Neural cell (in vitro differentiated cells): ENCODE data around the gene KLHDC9. TPM values are rescaled to one million over a fixed set of nuclear protein-coding genes. Genes with fewer than 3 reads are reported as not detected.

ENCODE experiments used
- H2AFZ ChIP-seq: fragments of 200-600, 300-800 bp; sonication (generic), shearing (Covaris generic); 2 replicates; pipeline ENCODE4 v1.6.0; 2014; ENCODE audit warnings: low read depth, mild to moderate bottlenecking, antibody characterized with exemption, low read length, moderate library complexity
- H3F3A ChIP-seq: fragments of 200-600 bp; shearing (Covaris generic); 2 replicates; pipeline ENCODE4 v1.6.1; 2016; ENCODE audit warnings: mild to moderate bottlenecking, moderate library complexity, mixed read lengths, antibody characterized with exemption, low read length; ENCODE audit not compliant: insufficient read depth, poor library complexity, severe bottlenecking
- H3K27ac ChIP-seq: fragments of 200-600, 300-800 bp; sonication (generic), shearing (Covaris generic); 2 replicates; pipeline ENCODE4 v1.5.1; 2014; ENCODE audit warnings: mild to moderate bottlenecking, low read length, moderate library complexity
- H3K27me3 ChIP-seq: fragments of 300-800, 200-600 bp; sonication (generic), shearing (Covaris generic); 2 replicates; pipeline ENCODE4 v1.6.0; 2014; ENCODE audit warnings: mild to moderate bottlenecking, low read depth, low read length, moderate library complexity; ENCODE audit not compliant: insufficient read depth
- H3K36me3 ChIP-seq: fragments of 300-800, 200-600 bp; sonication (generic), shearing (Covaris generic); 2 replicates; pipeline ENCODE4 v1.5.1; 2014; ENCODE audit warnings: mild to moderate bottlenecking, antibody characterized with exemption, low read length, moderate library complexity; ENCODE audit not compliant: insufficient read depth
- H3K4me2 ChIP-seq: fragments of 300-800, 200-600 bp; sonication (generic), shearing (Covaris generic); 2 replicates; pipeline ENCODE4 v1.6.0; 2014; ENCODE audit warnings: mild to moderate bottlenecking, low read length
- H3K4me3 ChIP-seq: fragments of 300-800, 200-600 bp; sonication (generic), shearing (Covaris generic); 2 replicates; pipeline ENCODE4 v1.5.1; 2014; ENCODE audit warnings: mild to moderate bottlenecking, low read length, moderate library complexity
- H3K79me2 ChIP-seq: fragments of 200-600 bp; shearing (Covaris generic); replicated peaks from 2 replicates; pipeline ENCODE4 v1.6.0; 2014; ENCODE audit warnings: mild to moderate bottlenecking, low read length, moderate library complexity; ENCODE audit not compliant: insufficient read depth
- H3K9ac ChIP-seq: fragments of 300-800, 200-600 bp; sonication (generic), shearing (Covaris generic); 2 replicates; pipeline ENCODE4 v1.6.1; 2016; ENCODE audit warnings: mild to moderate bottlenecking, low read length, mixed read lengths
- H3K9me2 ChIP-seq: fragments of 200-600 bp; shearing (Covaris generic); 2 replicates; pipeline ENCODE4 v1.6.1; 2016; ENCODE audit warnings: mild to moderate bottlenecking, low read length, mixed read lengths; ENCODE audit not compliant: insufficient read depth
- H3K9me3 ChIP-seq: fragments of 200-600, 300-800 bp; sonication (generic), shearing (Covaris generic); 2 replicates; pipeline ENCODE4 v1.6.1; 2016; ENCODE audit warnings: mild to moderate bottlenecking, mixed run types, low read length, moderate library complexity, mixed read lengths
- H4K20me1 ChIP-seq: fragments of 200-600 bp; shearing (Covaris generic); 2 replicates; pipeline ENCODE4 v1.6.1; 2016; ENCODE audit warnings: mild to moderate bottlenecking, mixed run types; ENCODE audit not compliant: insufficient read depth
- EP300 ChIP-seq: fragments of 450-650 bp; conservative IDR thresholded peaks from 2 replicates; pipeline ENCODE4 v1.6.1; 2014; ENCODE audit warnings: antibody characterized with exemption, mild to moderate bottlenecking, moderate library complexity; ENCODE audit not compliant: poor library complexity, severe bottlenecking
- EZH2 ChIP-seq: fragments of 200-600, 300-800 bp; shearing (Covaris generic), sonication (generic); IDR thresholded peaks from 2 replicates; pipeline ENCODE4 v1.6.1; 2014; ENCODE audit warnings: antibody characterized with exemption, low read length, borderline replicate concordance, mild to moderate bottlenecking; ENCODE audit not compliant: insufficient read depth, poor library complexity, severe bottlenecking
- MXI1 ChIP-seq: fragments of 450-650 bp; conservative IDR thresholded peaks from 2 replicates; pipeline ENCODE4 v1.6.1; 2014; ENCODE audit warnings: antibody characterized with exemption, mild to moderate bottlenecking; ENCODE audit not compliant: poor library complexity, severe bottlenecking
- POLR2AphosphoS5 ChIP-seq: IDR thresholded peaks from 2 replicates; pipeline ENCODE4 v1.6.1; 2012
- RAD21 ChIP-seq: fragments of 450-650 bp; conservative IDR thresholded peaks from 2 replicates; pipeline ENCODE4 v1.6.1; 2014; ENCODE audit warnings: antibody characterized with exemption, mild to moderate bottlenecking, moderate library complexity
- SMC3 ChIP-seq: fragments of 450-650 bp; conservative IDR thresholded peaks from 2 replicates; pipeline ENCODE4 v1.6.1; 2014; ENCODE audit warnings: antibody characterized with exemption, mild to moderate bottlenecking, moderate library complexity; ENCODE audit not compliant: poor library complexity
- TAF1 ChIP-seq: IDR thresholded peaks from 2 replicates; pipeline ENCODE4 v1.6.1; 2012; ENCODE audit warnings: low read depth
- polyA plus RNA-seq: library from polyadenylated mRNA; depleted of rRNA; stranded (reverse); fragments of >200 nt; gene quantifications from 2 replicates; pipeline ENCODE4 v1.2.3, GENCODE V29; 2014
- TF ChIP-seq, protein P1 (sequence below): fragments of 450-650 bp; IDR thresholded peaks from 2 replicates; pipeline ENCODE4 v1.5.1; 2014; ENCODE audit warnings: antibody characterized with exemption, mild to moderate bottlenecking, moderate library complexity; ENCODE audit not compliant: poor library complexity, severe bottlenecking
- TF ChIP-seq, protein P2 (sequence below): IDR thresholded peaks from 2 replicates; pipeline ENCODE4 v1.6.1; 2012; ENCODE audit warnings: borderline replicate concordance

KLHDC9 gene
- polyA plus RNA-seq, 1 donor from 2014 or later = 78.1 TPM

DNA sequence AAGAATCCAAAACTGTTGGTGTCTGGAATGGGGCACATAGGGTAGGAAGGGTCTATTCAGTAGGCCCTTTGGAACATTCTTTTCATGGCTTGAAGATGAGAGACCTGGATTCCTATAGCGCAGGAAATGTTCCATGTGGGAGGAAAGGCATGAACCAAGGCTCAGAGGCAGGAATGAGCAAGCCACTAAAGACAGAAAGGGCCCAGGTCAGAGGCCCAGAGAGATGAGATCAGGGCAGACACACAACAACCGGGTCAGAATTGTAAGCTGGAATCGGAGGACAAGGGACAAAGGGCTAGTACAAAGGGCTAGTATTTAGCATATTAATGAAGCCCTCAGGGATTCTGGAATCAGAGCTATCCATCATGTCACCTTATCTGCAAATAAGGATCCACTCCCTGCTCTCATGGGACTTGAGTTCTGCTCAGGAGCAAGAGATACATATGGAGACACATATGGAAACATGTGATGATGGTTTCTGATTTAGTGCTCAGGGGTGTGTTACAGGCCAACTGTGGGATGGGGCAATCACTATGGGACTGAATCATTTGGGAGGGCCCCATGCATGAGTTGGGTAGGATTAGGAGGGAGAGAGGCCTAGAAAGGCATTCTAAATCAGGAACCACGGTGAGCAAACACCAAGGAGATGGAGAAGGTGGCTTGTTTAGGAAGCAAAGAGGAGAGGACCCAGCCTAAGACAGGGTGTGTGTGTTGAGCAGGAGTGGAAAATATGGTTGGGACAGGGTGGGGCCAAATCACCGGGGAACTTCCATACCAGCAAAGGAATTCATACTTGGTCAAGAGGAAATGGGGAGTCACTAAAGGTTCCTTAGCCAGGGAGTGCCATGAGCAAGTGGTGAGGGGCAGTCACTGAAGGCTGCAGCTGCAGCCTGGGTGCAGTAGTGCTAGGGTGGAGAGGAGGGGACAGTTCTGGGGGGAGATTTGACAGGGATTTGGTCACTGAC is 17.4 kb upstream of the KLHDC9 start:
- Histone ChIP-seq H3K4me2 (no peak overlapping the region), H3K9me3 (no peaks in the 10 kb centered on the region), H2AFZ (no peak overlapping the region), H3K27me3 (no peaks in the 10 kb centered on the region), H3K79me2 (no peaks in the 10 kb centered on the region), H3K4me3 (no peak overlapping the region), H3K36me3 (no peaks in the 10 kb centered on the region), H4K20me1 (no peaks in the 10 kb centered on the region), H3K27ac (no peak overlapping the region), H3F3A (no peaks in the 10 kb centered on the region), H3K9me2 (no peaks in the 10 kb centered on the region), H3K9ac (no peak overlapping the region)
- TF ChIP-seq SMC3 (no peak), EZH2 (no peak), EP300 (no peak), RAD21 (no peak), POLR2AphosphoS5 (no peak), TAF1 (no peak), MXI1 (no peak)
- TF ChIP-seq, protein P1, sequence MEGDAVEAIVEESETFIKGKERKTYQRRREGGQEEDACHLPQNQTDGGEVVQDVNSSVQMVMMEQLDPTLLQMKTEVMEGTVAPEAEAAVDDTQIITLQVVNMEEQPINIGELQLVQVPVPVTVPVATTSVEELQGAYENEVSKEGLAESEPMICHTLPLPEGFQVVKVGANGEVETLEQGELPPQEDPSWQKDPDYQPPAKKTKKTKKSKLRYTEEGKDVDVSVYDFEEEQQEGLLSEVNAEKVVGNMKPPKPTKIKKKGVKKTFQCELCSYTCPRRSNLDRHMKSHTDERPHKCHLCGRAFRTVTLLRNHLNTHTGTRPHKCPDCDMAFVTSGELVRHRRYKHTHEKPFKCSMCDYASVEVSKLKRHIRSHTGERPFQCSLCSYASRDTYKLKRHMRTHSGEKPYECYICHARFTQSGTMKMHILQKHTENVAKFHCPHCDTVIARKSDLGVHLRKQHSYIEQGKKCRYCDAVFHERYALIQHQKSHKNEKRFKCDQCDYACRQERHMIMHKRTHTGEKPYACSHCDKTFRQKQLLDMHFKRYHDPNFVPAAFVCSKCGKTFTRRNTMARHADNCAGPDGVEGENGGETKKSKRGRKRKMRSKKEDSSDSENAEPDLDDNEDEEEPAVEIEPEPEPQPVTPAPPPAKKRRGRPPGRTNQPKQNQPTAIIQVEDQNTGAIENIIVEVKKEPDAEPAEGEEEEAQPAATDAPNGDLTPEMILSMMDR = no peak
- TF ChIP-seq, protein P2, sequence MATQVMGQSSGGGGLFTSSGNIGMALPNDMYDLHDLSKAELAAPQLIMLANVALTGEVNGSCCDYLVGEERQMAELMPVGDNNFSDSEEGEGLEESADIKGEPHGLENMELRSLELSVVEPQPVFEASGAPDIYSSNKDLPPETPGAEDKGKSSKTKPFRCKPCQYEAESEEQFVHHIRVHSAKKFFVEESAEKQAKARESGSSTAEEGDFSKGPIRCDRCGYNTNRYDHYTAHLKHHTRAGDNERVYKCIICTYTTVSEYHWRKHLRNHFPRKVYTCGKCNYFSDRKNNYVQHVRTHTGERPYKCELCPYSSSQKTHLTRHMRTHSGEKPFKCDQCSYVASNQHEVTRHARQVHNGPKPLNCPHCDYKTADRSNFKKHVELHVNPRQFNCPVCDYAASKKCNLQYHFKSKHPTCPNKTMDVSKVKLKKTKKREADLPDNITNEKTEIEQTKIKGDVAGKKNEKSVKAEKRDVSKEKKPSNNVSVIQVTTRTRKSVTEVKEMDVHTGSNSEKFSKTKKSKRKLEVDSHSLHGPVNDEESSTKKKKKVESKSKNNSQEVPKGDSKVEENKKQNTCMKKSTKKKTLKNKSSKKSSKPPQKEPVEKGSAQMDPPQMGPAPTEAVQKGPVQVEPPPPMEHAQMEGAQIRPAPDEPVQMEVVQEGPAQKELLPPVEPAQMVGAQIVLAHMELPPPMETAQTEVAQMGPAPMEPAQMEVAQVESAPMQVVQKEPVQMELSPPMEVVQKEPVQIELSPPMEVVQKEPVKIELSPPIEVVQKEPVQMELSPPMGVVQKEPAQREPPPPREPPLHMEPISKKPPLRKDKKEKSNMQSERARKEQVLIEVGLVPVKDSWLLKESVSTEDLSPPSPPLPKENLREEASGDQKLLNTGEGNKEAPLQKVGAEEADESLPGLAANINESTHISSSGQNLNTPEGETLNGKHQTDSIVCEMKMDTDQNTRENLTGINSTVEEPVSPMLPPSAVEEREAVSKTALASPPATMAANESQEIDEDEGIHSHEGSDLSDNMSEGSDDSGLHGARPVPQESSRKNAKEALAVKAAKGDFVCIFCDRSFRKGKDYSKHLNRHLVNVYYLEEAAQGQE = no peak

DNA sequence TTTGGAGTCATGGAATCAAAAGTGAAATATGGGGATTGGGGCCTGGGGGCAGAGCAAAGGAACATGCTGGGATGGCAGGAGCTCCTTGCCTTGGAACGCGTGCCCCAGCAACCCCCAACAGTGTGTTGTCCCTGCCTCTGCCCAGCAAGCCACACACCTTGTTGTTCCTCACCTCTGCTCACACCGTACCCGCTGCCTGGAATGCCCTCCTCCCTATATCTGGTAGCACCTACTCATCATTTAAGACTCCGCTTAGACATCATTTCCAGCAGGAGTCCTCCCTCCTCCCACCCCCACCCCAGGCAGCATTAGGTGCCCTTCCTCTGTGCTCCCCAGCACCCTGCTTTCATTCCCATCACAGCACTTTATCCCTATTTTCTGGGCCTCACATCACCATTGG is 16.6 kb upstream of the KLHDC9 start:
- no peaks in the 10 kb centered on the region for H3K36me3 ChIP-seq
- no peak overlapping the region for H3K9ac ChIP-seq
- no peaks in the 10 kb centered on the region for H3K27me3 ChIP-seq
- H3K4me3 ChIP-seq = no peak overlapping the region
- H3K9me3 ChIP-seq = no peaks in the 10 kb centered on the region
- TF ChIP-seq, protein P1 = no peak
- TF ChIP-seq MXI1 (no peak), SMC3 (no peak), TAF1 (no peak), RAD21 (no peak), EZH2 (no peak), POLR2AphosphoS5 (no peak), EP300 (no peak)
- TF ChIP-seq, protein P2 = no peak
- no peaks in the 10 kb centered on the region for H3F3A ChIP-seq
- no peaks in the 10 kb centered on the region for H3K79me2 ChIP-seq
- H3K9me2 ChIP-seq = no peaks in the 10 kb centered on the region
- no peak overlapping the region for H3K4me2 ChIP-seq
- H4K20me1 ChIP-seq = no peaks in the 10 kb centered on the region
- no peak overlapping the region for H2AFZ ChIP-seq
- H3K27ac ChIP-seq = no peak overlapping the region
